Lung (tissue), 12 donors: ENCODE data around the gene CCL27. TPM values are rescaled to one million over a fixed set of nuclear protein-coding genes. Genes with fewer than 3 reads are reported as not detected.

Source experiments
- ATAC-seq: fragments of 200-7000 bp; cut with Tn5 transposase; one replicate; pipeline ENCODE4 v1.9.1; 2020; ENCODE audit warnings: moderate number of reproducible peaks; ENCODE audit not compliant: insufficient read depth, low FRiP score
- DNase-seq, 3 donors: peaks; one replicate each; pipeline ENCODE4 v3.0.0-alpha.2; 2013 to 2017
- H3K27ac ChIP-seq, 2 donors: one replicate each; pipeline ENCODE4 v1.5.1; 2013; ENCODE audit warnings: mild to moderate bottlenecking in 2 of 2, moderate library complexity in 2 of 2, control low read depth in 1 of 2, inconsistent platforms in 1 of 2, low read depth in 1 of 2, low read length in 1 of 2
- H3K27me3 ChIP-seq, 3 donors: one replicate each; pipeline ENCODE4 v1.5.1; 2013; ENCODE audit warnings: low read length in 2 of 3; ENCODE audit not compliant: control insufficient read depth in 3 of 3, insufficient read depth in 3 of 3
- H3K36me3 ChIP-seq, 4 donors: one replicate each; pipeline ENCODE4 v1.5.1; 2013; ENCODE audit warnings: low read length in 4 of 4, mild to moderate bottlenecking in 1 of 4, moderate library complexity in 1 of 4; ENCODE audit not compliant: control insufficient read depth in 4 of 4, insufficient read depth in 4 of 4
- H3K4me1 ChIP-seq, 5 donors: one replicate each; pipeline ENCODE4 v1.5.1; 2013; ENCODE audit warnings: low read length in 5 of 5, mild to moderate bottlenecking in 2 of 5, moderate library complexity in 1 of 5; ENCODE audit not compliant: control insufficient read depth in 5 of 5, insufficient read depth in 5 of 5
- H3K4me3 ChIP-seq: one replicate; pipeline ENCODE4 v1.5.1; 2013; ENCODE audit warnings: mild to moderate bottlenecking, control low read depth, moderate library complexity
- H3K9ac ChIP-seq, 2 donors: one replicate each; pipeline ENCODE4 v1.5.1; 2013; ENCODE audit warnings: low read length in 2 of 2, control low read depth in 1 of 2; ENCODE audit not compliant: insufficient read depth in 1 of 2
- H3K9me3 ChIP-seq, 4 donors: one replicate each; pipeline ENCODE4 v1.5.1; 2013; ENCODE audit warnings: low read length in 3 of 4, mild to moderate bottlenecking in 1 of 4, moderate library complexity in 1 of 4; ENCODE audit not compliant: control insufficient read depth in 4 of 4, insufficient read depth in 3 of 4
- WGBS, 2 donors: extraction: QIAGEN DNeasy Blood & Tissue Kit; methylation state at CpG; one replicate each; pipeline ENCODE4 v1.1.7; 2013; 5-methylcytosine and 5-hydroxymethylcytosine counted together
- polyA plus RNA-seq, 2 donors: library from polyadenylated mRNA; stranded (reverse); fragments of 200-250 nt; gene quantifications; one replicate each; pipeline ENCODE4 v1.2.1, GENCODE V29; 2013
- total RNA-seq, 2 donors: library from RNA; depleted of rRNA in 1 of 2; stranded (reverse); fragments of >200 nt in 1 of 2; gene quantifications; one replicate each; pipeline ENCODE4 v1.2.1, GENCODE V29; 2014 to 2021
- TF ChIP-seq, protein P1 (sequence below): IDR thresholded peaks from 2 replicates; pipeline ENCODE4 v1.5.1; 2012; ENCODE audit warnings: mild to moderate bottlenecking; ENCODE audit errors: control extremely low read depth, extremely low read depth
- donor health status: control.
- donor health status: control.
- donor health status: Bipolar disorder and iron deficiency.
- donor health status: healthy.
- donor health status: DM: yes; HTN: yes; CAD: no.

Gene CCL27
- total and polyA plus RNA-seq, 4 donors = 0.05 to 0.55 TPM; not detected in 2

GRCh38 chr9:34686231-34686630 lies 23.8 kb upstream of the CCL27 start:
- no peak for DNase-seq
- TF ChIP-seq, protein P1, sequence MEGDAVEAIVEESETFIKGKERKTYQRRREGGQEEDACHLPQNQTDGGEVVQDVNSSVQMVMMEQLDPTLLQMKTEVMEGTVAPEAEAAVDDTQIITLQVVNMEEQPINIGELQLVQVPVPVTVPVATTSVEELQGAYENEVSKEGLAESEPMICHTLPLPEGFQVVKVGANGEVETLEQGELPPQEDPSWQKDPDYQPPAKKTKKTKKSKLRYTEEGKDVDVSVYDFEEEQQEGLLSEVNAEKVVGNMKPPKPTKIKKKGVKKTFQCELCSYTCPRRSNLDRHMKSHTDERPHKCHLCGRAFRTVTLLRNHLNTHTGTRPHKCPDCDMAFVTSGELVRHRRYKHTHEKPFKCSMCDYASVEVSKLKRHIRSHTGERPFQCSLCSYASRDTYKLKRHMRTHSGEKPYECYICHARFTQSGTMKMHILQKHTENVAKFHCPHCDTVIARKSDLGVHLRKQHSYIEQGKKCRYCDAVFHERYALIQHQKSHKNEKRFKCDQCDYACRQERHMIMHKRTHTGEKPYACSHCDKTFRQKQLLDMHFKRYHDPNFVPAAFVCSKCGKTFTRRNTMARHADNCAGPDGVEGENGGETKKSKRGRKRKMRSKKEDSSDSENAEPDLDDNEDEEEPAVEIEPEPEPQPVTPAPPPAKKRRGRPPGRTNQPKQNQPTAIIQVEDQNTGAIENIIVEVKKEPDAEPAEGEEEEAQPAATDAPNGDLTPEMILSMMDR = no peak
- no peak overlapping the region for H3K9ac ChIP-seq
- H3K36me3 ChIP-seq = peaks cover 0 to 1% (median 0%) of the 10 kb centered on the region in 4 donors
- 82 to 87% methylated on average over 5 of the region's 5 CpGs for WGBS, 2 donors
- no peaks in the 10 kb centered on the region for H3K9me3 ChIP-seq
- no peak overlapping the region for H3K4me3 ChIP-seq
- no peak for ATAC-seq
- no peak overlapping the region for H3K27ac ChIP-seq
- H3K4me1 ChIP-seq = peaks cover 0 to 4% (median 0%) of the 10 kb centered on the region in 5 donors
- no peaks in the 10 kb centered on the region for H3K27me3 ChIP-seq

GRCh38 chr9:34685591-34685990 lies 23.1 kb upstream of the CCL27 start:
- H3K27me3 ChIP-seq = no peaks in the 10 kb centered on the region
- no peak overlapping the region for H3K9ac ChIP-seq
- no peak overlapping the region for H3K27ac ChIP-seq
- peaks cover 0 to 6% (median 1%) of the 10 kb centered on the region in 4 donors for H3K36me3 ChIP-seq
- no peak for ATAC-seq
- no peak overlapping the region for H3K4me3 ChIP-seq
- WGBS, 2 donors = 82 to 92% methylated on average over 4 of the region's 4 CpGs
- H3K4me1 ChIP-seq = peaks cover 0 to 2% (median 0%) of the 10 kb centered on the region in 5 donors
- TF ChIP-seq, protein P1 = no peak
- no peaks in the 10 kb centered on the region for H3K9me3 ChIP-seq
- DNase-seq = no peak

DNA sequence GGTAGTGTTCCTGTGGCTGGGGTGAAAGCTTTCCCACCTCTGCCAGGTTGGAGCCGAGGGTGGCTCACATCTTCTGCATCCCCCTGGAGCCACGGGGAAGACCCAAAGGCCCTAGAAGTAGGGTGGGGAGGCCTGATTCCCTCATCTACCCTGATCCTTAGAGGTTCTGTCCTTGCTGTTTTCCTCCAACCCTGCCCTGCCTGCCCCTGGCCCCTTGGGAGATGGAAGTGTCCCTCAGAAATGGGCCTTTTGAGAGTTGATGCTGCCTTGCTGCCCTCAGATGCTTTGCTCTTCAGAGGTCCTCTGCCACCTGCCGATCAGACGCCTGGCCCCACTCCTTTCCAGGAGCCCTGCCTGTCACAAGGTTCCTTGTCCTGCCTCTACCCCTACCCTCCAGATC lies 22.4 kb upstream of the CCL27 start:
- Histone ChIP-seq H3K27me3 (no peaks in the 10 kb centered on the region), H3K4me3 (no peak overlapping the region), H3K27ac (no peak overlapping the region), H3K4me1 (peaks cover 0 to 2% (median 0%) of the 10 kb centered on the region in 5 donors), H3K36me3 (peaks cover 0 to 6% (median 1%) of the 10 kb centered on the region in 4 donors), H3K9me3 (no peaks in the 10 kb centered on the region), H3K9ac (no peak overlapping the region)
- WGBS, 2 donors = 94 to 98% methylated on average over 4 of the region's 4 CpGs
- TF ChIP-seq, protein P1 = no peak
- no peak for DNase-seq
- no peak for ATAC-seq

- Histone ChIP-seq H3K27ac (no peak overlapping the region), H3K4me3 (no peak overlapping the region), H3K4me1 (peaks cover 0 to 2% (median 0%) of the 10 kb centered on the region in 5 donors), H3K27me3 (no peaks in the 10 kb centered on the region), H3K36me3 (peaks cover 0 to 6% (median 1%) of the 10 kb centered on the region in 4 donors), H3K9me3 (no peaks in the 10 kb centered on the region), H3K9ac (no peak overlapping the region)
- TF ChIP-seq, protein P1 = no peak
- WGBS, 2 donors = 90 to 91% methylated on average over 4 of the region's 4 CpGs
- DNase-seq = no peak
- ATAC-seq = no peak
These were observed 21.7 kb upstream of the CCL27 start for GRCh38 chr9:34684145-34684544.
